B cell (primary cell): ENCODE measurements around the gene SCG2.

Experiments used
- CTCF ChIP-seq: fragments of 200-600 bp; IDR thresholded peaks from one replicate; pipeline ENCODE4 v1.8.0; 2022; ENCODE audit warnings: antibody characterized with exemption, mild to moderate bottlenecking
- EZH2 ChIP-seq: IDR thresholded peaks from 2 replicates; pipeline ENCODE4 v1.6.1; 2012; ENCODE audit warnings: borderline replicate concordance, low read depth, mild to moderate bottlenecking, moderate library complexity, low read length; ENCODE audit not compliant: insufficient read depth, poor library complexity, severe bottlenecking

- TF ChIP-seq CTCF (no peak), EZH2 (no peak)
Observed at GRCh38 chr2:223554923-223555322, 47.2 kb downstream of the SCG2 start.
